ENCODE results near the gene ZNF385D.

The ZNF385D gene

DNA sequence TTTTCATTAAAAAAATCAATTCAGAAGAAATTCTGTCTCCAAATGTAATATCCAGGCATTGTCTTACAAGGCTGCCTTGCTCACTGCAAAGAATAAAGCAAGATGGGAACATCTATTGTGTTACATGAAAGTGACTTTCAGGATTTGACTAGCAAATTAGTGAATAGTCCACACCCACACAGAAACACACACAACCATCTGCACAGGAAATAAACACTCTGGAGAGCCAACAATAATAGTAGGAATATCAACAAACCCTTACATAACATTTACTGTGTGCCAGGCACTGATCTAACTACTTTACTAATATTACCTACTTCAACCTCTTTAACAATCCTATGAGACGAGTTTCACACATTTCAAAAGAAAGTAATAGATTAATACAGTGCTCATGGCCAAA, 28.9 kb upstream of the ZNF385D start:
- H3K4me3 ChIP-seq: no peak overlapping the region
- H3K27me3 ChIP-seq (ENCODE audit: low read depth): no peaks in the 10 kb centered on the region
- in situ Hi-C loops (cut with MboI; ENCODE audit: low sequenced_read_pairs): no loop called here
- no peak for DNase-seq (ENCODE audit: low spot score in 2 of 2)
- H3K4me1 ChIP-seq: no peaks in the 10 kb centered on the region
- no peaks in the 10 kb centered on the region for H3K9me3 ChIP-seq
- H3K36me3 ChIP-seq (replicated peaks): no peaks in the 10 kb centered on the region

- Histone ChIP-seq H3K36me3 (replicated peaks) (no peaks in the 10 kb centered on the region), H3K27me3 (ENCODE audit: low read depth) (no peaks in the 10 kb centered on the region), H3K9me3 (no peaks in the 10 kb centered on the region), H3K4me1 (no peaks in the 10 kb centered on the region), H3K4me3 (no peak overlapping the region)
- in situ Hi-C loops (cut with MboI; ENCODE audit: low sequenced_read_pairs): no loop called here
- DNase-seq (ENCODE audit: low spot score in 2 of 2): no peak
These were observed 27.7 kb upstream of the ZNF385D start for GRCh38 chr3:21778715-21779114.

DNA sequence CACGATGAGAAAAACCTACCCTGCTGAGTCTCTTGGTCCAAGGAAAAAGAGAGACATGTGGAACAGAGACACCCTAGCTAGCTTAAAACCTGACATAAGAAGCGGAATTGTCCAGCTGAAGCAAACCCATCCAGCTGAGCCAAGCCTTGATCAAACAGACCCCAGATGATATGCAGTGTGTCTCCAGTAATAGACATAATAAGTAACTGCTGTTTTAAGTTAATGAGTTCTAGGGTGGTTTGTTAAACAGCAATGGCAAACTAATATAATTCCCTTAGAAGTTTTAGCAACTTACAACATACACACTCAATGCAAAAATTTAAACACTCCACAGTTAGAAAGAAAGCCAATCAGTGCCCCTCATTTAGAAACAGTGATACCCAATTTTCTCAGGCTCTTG, 26.8 kb upstream of the ZNF385D start:
- Histone ChIP-seq H3K4me1 (no peaks in the 10 kb centered on the region), H3K9me3 (no peaks in the 10 kb centered on the region), H3K4me3 (no peak overlapping the region), H3K36me3 (replicated peaks) (no peaks in the 10 kb centered on the region), H3K27me3 (ENCODE audit: low read depth) (no peaks in the 10 kb centered on the region)
- no peak for DNase-seq (ENCODE audit: low spot score in 2 of 2)
- in situ Hi-C loops (cut with MboI; ENCODE audit: low sequenced_read_pairs): no loop called here

- in situ Hi-C loops (cut with MboI; ENCODE audit: low sequenced_read_pairs): no loop called here
- no peaks in the 10 kb centered on the region for H3K36me3 ChIP-seq (replicated peaks)
- no peaks in the 10 kb centered on the region for H3K9me3 ChIP-seq
- H3K4me3 ChIP-seq: no peak overlapping the region
- H3K27me3 ChIP-seq (ENCODE audit: low read depth): no peaks in the 10 kb centered on the region
- no peaks in the 10 kb centered on the region for H3K4me1 ChIP-seq
- no peak for DNase-seq (ENCODE audit: low spot score in 2 of 2)
These were observed 15.0 kb upstream of the ZNF385D start for GRCh38 chr3:21766002-21766401.

DNA sequence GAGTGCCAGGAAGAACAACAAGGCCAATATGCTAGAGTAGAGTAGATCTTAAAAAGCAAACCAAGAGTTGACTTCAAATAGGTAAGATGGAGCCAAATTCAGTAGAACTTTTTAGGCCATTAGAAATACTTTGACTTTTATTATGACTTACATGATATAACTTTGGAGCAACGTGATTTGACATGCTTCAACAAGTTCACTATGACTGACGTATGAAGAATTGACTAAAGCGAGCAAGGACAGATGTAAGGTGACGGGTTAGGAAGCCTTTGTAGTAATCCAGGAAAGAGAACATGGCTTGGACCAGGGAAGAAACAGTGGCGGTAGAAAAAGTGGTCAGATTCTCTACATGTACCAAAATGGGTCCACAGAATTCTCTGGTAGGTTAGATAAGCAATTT, 4.9 kb upstream of the ZNF385D start:
- no peak for DNase-seq (ENCODE audit: low spot score in 2 of 2)
- Histone ChIP-seq H3K27me3 (ENCODE audit: low read depth) (no peaks in the 10 kb centered on the region), H3K4me3 (no peak overlapping the region), H3K36me3 (replicated peaks) (no peaks in the 10 kb centered on the region), H3K9me3 (no peaks in the 10 kb centered on the region), H3K4me1 (peaks cover 5% of the 10 kb centered on the region; the same call in 1 of the 2 replicates)
- in situ Hi-C loops (cut with MboI; ENCODE audit: low sequenced_read_pairs): loop anchor here (10.0 kb wide), 1 partner anchor 129 kb away; no protein-coding TSS in a partner anchor

DNA sequence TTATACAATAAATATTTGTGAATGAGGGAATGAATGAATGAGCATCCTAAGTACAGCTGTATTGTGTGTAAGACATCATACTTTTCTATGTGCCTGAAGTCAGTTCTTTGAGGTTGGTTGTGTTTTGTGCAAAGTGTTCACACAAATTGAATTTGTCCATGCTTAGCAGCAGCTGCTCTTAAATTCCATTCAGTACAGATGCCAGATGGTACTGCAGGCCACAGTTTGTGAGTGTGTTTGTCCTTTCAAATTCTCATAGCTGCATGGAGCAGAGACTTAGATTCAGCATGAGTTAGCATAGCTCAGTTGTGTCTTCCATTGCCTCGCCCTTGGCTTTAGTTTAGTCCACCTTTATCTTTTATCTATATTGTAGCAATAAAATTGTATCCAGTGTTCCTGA, 3.8 kb upstream of the ZNF385D start:
- DNase-seq (ENCODE audit: low spot score in 2 of 2): no peak
- H3K36me3 ChIP-seq (replicated peaks): no peaks in the 10 kb centered on the region
- no peaks in the 10 kb centered on the region for H3K27me3 ChIP-seq (ENCODE audit: low read depth)
- in situ Hi-C loops (cut with MboI; ENCODE audit: low sequenced_read_pairs): loop anchor here (10.0 kb wide), 1 partner anchor 130 kb away; no protein-coding TSS in a partner anchor
- H3K4me1 ChIP-seq: peaks cover 5% of the 10 kb centered on the region; the same call in 1 of the 2 replicates
- H3K9me3 ChIP-seq: no peaks in the 10 kb centered on the region
- no peak overlapping the region for H3K4me3 ChIP-seq

GRCh38 chr3:21752749-21753347, 1.8 kb upstream of the ZNF385D start:
- no peaks in the 10 kb centered on the region for H3K27me3 ChIP-seq (ENCODE audit: low read depth)
- DNase-seq (ENCODE audit: low spot score in 2 of 2): peak; percentile 48 to 61
- in situ Hi-C loops (cut with MboI; ENCODE audit: low sequenced_read_pairs): loop anchor here (10.0 kb wide), 1 partner anchor 132 kb away; no protein-coding TSS in a partner anchor
- no peak overlapping the region for H3K4me3 ChIP-seq
- H3K9me3 ChIP-seq: no peaks in the 10 kb centered on the region
- peaks cover 5% of the 10 kb centered on the region; the same call in 1 of the 2 replicates for H3K4me1 ChIP-seq
- no peaks in the 10 kb centered on the region for H3K36me3 ChIP-seq (replicated peaks)

GRCh38 chr3:21751886-21752285, 876 bp upstream of the ZNF385D start:
- Histone ChIP-seq H3K4me3 (no peak overlapping the region), H3K4me1 (peaks cover 5% of the 10 kb centered on the region; the same call in 1 of the 2 replicates), H3K27me3 (ENCODE audit: low read depth) (no peaks in the 10 kb centered on the region), H3K9me3 (no peaks in the 10 kb centered on the region), H3K36me3 (replicated peaks) (no peaks in the 10 kb centered on the region)
- in situ Hi-C loops (cut with MboI; ENCODE audit: low sequenced_read_pairs): loop anchor here (10.0 kb wide), 1 partner anchor 133 kb away; no protein-coding TSS in a partner anchor
- DNase-seq (ENCODE audit: low spot score in 2 of 2): no peak

- H3K9me3 ChIP-seq: no peaks in the 10 kb centered on the region
- H3K4me1 ChIP-seq: peaks cover 5% of the 10 kb centered on the region; the same call in 1 of the 2 replicates
- in situ Hi-C loops (cut with MboI; ENCODE audit: low sequenced_read_pairs): loop anchor here (10.0 kb wide), 1 partner anchor 135 kb away; no protein-coding TSS in a partner anchor
- no peak for DNase-seq (ENCODE audit: low spot score in 2 of 2)
- peak overlapping the region; percentile 25; the same call in 1 of the 2 replicates for H3K4me3 ChIP-seq
- H3K36me3 ChIP-seq (replicated peaks): no peaks in the 10 kb centered on the region
- H3K27me3 ChIP-seq (ENCODE audit: low read depth): no peaks in the 10 kb centered on the region
These were observed 822 bp downstream of the ZNF385D start for GRCh38 chr3:21750080-21750696.

DNA sequence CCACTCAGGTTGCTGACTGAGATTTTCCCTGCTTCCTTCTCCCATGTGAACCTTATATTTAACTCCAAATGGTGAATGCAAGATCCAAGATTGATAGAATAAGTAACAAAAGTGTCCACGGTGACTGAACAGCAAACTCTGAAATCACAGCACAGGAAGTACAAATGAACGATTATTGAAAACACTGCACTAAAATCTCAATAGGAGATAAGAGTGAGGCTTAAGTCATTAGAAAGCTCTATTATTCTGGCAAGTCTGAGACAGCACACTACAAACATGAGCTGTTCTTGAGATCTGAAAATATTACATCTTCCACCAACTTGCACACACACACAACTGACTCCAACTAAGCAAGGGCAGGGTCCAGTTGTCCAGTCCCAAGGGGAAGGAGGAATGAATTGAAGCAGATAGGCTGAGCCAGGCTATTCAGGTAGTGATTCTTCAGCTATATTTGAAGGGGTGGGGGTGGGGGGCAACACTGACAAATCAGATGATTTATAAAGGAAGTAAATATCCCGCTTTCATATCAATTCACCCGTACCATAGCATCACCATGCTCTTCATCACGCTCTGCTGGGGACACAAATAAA, 2.9 kb downstream of the ZNF385D start:
- Histone ChIP-seq H3K4me1 (peaks cover 5% of the 10 kb centered on the region; the same call in 1 of the 2 replicates), H3K27me3 (ENCODE audit: low read depth) (no peaks in the 10 kb centered on the region), H3K36me3 (replicated peaks) (no peaks in the 10 kb centered on the region), H3K9me3 (no peaks in the 10 kb centered on the region), H3K4me3 (no peak overlapping the region)
- DNase-seq (ENCODE audit: low spot score in 2 of 2): no peak
- in situ Hi-C loops (cut with MboI; ENCODE audit: low sequenced_read_pairs): no loop called here

- H3K36me3 ChIP-seq (replicated peaks): no peaks in the 10 kb centered on the region
- no peak overlapping the region for H3K4me3 ChIP-seq
- no peaks in the 10 kb centered on the region for H3K9me3 ChIP-seq
- H3K4me1 ChIP-seq: peaks cover 5% of the 10 kb centered on the region; the same call in 1 of the 2 replicates
- no peaks in the 10 kb centered on the region for H3K27me3 ChIP-seq (ENCODE audit: low read depth)
- in situ Hi-C loops (cut with MboI; ENCODE audit: low sequenced_read_pairs): no loop called here
- no peak for DNase-seq (ENCODE audit: low spot score in 2 of 2)
These were observed 3.6 kb downstream of the ZNF385D start for GRCh38 chr3:21747376-21747775.

- in situ Hi-C loops (cut with MboI; ENCODE audit: low sequenced_read_pairs): no loop called here
- no peaks in the 10 kb centered on the region for H3K9me3 ChIP-seq
- no peaks in the 10 kb centered on the region for H3K36me3 ChIP-seq (replicated peaks)
- DNase-seq (ENCODE audit: low spot score in 2 of 2): no peak
- H3K4me3 ChIP-seq: no peak overlapping the region
- H3K4me1 ChIP-seq: no peaks in the 10 kb centered on the region
- H3K27me3 ChIP-seq (ENCODE audit: low read depth): no peaks in the 10 kb centered on the region
These were observed 5.0 kb downstream of the ZNF385D start for GRCh38 chr3:21745966-21746365.

DNA sequence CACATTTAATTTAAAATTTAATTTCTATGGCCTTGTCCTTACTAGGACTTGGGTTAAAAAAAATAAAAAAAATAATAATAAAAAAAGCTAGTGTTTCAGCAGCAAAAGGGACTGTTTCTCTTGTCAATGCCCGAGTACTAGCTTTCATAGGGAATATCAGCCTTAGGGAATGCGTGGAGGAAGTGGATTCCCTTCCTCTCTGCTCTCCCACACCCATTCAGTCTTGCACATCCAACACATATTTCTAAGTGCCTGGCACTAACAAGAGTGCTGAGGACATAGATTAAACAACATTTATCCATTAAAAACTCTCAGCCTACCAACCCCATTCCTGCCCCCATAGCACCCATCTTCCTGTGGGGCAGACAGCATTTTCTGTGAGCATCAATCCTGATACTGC, 6.2 kb downstream of the ZNF385D start:
- H3K36me3 ChIP-seq (replicated peaks): no peaks in the 10 kb centered on the region
- H3K4me3 ChIP-seq: no peak overlapping the region
- H3K27me3 ChIP-seq (ENCODE audit: low read depth): no peaks in the 10 kb centered on the region
- in situ Hi-C loops (cut with MboI; ENCODE audit: low sequenced_read_pairs): no loop called here
- no peak for DNase-seq (ENCODE audit: low spot score in 2 of 2)
- no peaks in the 10 kb centered on the region for H3K9me3 ChIP-seq
- H3K4me1 ChIP-seq: no peaks in the 10 kb centered on the region

All from HAP-1 (cell line).